HL-60 (cell line): ENCODE results near the gene KCNJ15.

Experiments used
- DNase-seq, 2 experiments: peaks; one replicate each; pipeline ENCODE4 v3.0.0-alpha.2; 2010 to 2020; ENCODE audit warnings: low read depth in 1 of 2, low spot score in 1 of 2
- H3K27ac ChIP-seq: fragments of 250-450 bp; sonication (Bioruptor Pico); replicated peaks from 2 replicates; pipeline ENCODE4 v1.5.1; 2020; ENCODE audit warnings: mild to moderate bottlenecking, moderate library complexity
- H3K27me3 ChIP-seq: fragments of 250-450 bp; sonication (Bioruptor Pico); 2 replicates; pipeline ENCODE4 v1.5.1; 2021; ENCODE audit warnings: mild to moderate bottlenecking, moderate library complexity; ENCODE audit not compliant: insufficient read depth, poor library complexity, severe bottlenecking
- H3K4me3 ChIP-seq: replicated peaks from 2 replicates; pipeline ENCODE4 v1.5.1; 2011; ENCODE audit warnings: mild to moderate bottlenecking, control low read depth, low read length; ENCODE audit not compliant: insufficient read depth
- CTCF ChIP-seq: IDR thresholded peaks from one replicate; pipeline ENCODE4 v1.5.1; 2011; ENCODE audit warnings: low read length, control low read depth, inconsistent platforms; ENCODE audit not compliant: insufficient read depth
- GABPA ChIP-seq: IDR thresholded peaks from 2 replicates; pipeline ENCODE4 v1.6.1; 2012; ENCODE audit warnings: low read depth
- POLR2AphosphoS5 ChIP-seq: IDR thresholded peaks from 2 replicates; pipeline ENCODE4 v1.6.1; 2012; ENCODE audit warnings: low read depth
- SPI1 ChIP-seq: IDR thresholded peaks from 2 replicates; pipeline ENCODE4 v1.6.1; 2012; ENCODE audit warnings: low read depth, mild to moderate bottlenecking, borderline replicate concordance
- TF ChIP-seq, protein P1 (sequence below): IDR thresholded peaks from 2 replicates; pipeline ENCODE4 v1.6.1; 2012; ENCODE audit warnings: low read depth; ENCODE audit not compliant: insufficient replicate concordance

Gene KCNJ15

GRCh38 chr21:38319781-38320180, 63.0 kb downstream of the KCNJ15 start:
- H3K4me3 ChIP-seq, result no peak overlapping the region
- no peak for DNase-seq
- no peak overlapping the region for H3K27ac ChIP-seq
- TF ChIP-seq POLR2AphosphoS5, result no peak
- TF ChIP-seq, protein P1, sequence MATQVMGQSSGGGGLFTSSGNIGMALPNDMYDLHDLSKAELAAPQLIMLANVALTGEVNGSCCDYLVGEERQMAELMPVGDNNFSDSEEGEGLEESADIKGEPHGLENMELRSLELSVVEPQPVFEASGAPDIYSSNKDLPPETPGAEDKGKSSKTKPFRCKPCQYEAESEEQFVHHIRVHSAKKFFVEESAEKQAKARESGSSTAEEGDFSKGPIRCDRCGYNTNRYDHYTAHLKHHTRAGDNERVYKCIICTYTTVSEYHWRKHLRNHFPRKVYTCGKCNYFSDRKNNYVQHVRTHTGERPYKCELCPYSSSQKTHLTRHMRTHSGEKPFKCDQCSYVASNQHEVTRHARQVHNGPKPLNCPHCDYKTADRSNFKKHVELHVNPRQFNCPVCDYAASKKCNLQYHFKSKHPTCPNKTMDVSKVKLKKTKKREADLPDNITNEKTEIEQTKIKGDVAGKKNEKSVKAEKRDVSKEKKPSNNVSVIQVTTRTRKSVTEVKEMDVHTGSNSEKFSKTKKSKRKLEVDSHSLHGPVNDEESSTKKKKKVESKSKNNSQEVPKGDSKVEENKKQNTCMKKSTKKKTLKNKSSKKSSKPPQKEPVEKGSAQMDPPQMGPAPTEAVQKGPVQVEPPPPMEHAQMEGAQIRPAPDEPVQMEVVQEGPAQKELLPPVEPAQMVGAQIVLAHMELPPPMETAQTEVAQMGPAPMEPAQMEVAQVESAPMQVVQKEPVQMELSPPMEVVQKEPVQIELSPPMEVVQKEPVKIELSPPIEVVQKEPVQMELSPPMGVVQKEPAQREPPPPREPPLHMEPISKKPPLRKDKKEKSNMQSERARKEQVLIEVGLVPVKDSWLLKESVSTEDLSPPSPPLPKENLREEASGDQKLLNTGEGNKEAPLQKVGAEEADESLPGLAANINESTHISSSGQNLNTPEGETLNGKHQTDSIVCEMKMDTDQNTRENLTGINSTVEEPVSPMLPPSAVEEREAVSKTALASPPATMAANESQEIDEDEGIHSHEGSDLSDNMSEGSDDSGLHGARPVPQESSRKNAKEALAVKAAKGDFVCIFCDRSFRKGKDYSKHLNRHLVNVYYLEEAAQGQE, result no peak
- TF ChIP-seq SPI1, result no peak
- no peaks in the 10 kb centered on the region for H3K27me3 ChIP-seq

DNA sequence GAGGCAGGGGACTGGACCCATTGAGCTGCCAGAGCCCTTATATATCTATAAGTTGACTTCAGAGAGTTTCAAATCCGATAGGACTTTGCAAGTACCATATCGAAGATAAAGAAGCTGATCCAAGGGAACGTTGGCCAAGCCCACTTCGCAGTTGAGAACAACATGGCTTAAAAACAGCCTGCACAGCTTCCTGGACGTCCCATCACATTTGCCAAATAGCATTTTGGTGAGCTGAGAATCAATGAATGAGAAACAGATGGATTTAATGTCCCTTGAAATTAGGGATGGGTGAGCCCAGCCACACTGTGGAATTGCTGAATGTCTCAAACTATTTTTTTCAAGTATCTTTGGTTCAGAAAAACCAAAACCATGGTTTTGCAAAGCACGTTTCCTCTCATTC, 64.8 kb downstream of the KCNJ15 start:
- TF ChIP-seq CTCF (no peak), GABPA (no peak), POLR2AphosphoS5 (no peak), SPI1 (no peak)
- Histone ChIP-seq H3K4me3 (no peak overlapping the region), H3K27ac (no peak overlapping the region), H3K27me3 (no peaks in the 10 kb centered on the region)
- no peak for DNase-seq

DNA sequence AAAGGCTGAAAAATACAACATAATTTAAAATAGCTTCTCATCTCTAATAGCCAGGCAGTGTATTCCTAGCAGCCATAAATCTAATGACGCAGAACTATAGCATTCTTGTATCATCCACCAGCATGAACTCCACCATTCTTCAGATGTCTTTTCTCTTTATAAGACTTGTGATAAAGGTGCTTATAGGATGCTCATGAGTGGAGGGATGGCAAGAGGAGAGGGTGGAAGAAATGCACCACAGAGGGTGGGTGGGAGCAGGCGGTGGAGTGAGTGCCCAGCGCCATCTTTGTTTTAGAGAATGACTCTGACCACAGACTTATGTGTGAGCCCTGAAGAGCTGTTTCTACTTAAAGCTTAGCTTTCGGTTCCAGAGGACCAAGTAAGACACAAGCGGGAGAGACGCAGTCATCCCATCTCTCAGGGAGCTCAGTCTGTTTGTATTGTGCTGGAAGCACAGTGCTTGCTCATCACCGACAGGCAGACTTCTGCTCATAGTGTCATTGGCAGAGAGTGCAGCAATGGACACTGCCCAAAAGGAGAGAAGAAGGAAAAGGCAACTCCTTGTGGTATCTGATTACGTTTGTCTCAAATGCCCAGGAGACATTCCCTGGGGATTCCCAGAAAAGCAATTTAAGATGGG, 65.6 kb downstream of the KCNJ15 start:
- no peaks in the 10 kb centered on the region for H3K27me3 ChIP-seq
- no peak overlapping the region for H3K27ac ChIP-seq
- no peak for TF ChIP-seq GABPA
- TF ChIP-seq CTCF, result no peak
- TF ChIP-seq SPI1, result no peak
- no peak for TF ChIP-seq POLR2AphosphoS5
- TF ChIP-seq, protein P1, result no peak
- H3K4me3 ChIP-seq, result no peak overlapping the region
- DNase-seq, result no peak

- H3K4me3 ChIP-seq, result no peak overlapping the region
- no peak for TF ChIP-seq GABPA
- no peak for TF ChIP-seq POLR2AphosphoS5
- TF ChIP-seq CTCF, result no peak
- no peak for TF ChIP-seq SPI1
- TF ChIP-seq, protein P1, result no peak
- no peak for DNase-seq
- no peak overlapping the region for H3K27ac ChIP-seq
- H3K27me3 ChIP-seq, result no peaks in the 10 kb centered on the region
Observed at GRCh38 chr21:38323721-38324531, 67.1 kb downstream of the KCNJ15 start.
